Sigmoid colon (tissue), 4 donors: Measurements from ENCODE around the gene EGFLAM.

Experiments used
- CTCF ChIP-seq, 4 experiments: fragments of 450-650 bp in 3 of 4; fragments of 200-600 bp in 1 of 4; IDR thresholded peaks; one replicate each; pipeline ENCODE4 v1.5.1; 2016 to 2019; ENCODE audit warnings: antibody characterized with exemption in 4 of 4, mild to moderate bottlenecking in 3 of 4, moderate library complexity in 2 of 4
- EP300 ChIP-seq, 4 donors: sonication (generic); formaldehyde crosslinking; IDR thresholded peaks; one replicate each; pipeline ENCODE4 v1.6.1; 2017; ENCODE audit warnings: antibody characterized with exemption in 4 of 4
- POLR2A ChIP-seq, 2 donors: fragments of 450-650 bp; IDR thresholded peaks; one replicate each; pipeline ENCODE4 v1.6.1; 2016; ENCODE audit warnings: antibody characterized with exemption in 2 of 2, mild to moderate bottlenecking in 2 of 2, moderate library complexity in 2 of 2
- POLR2AphosphoS5 ChIP-seq, 4 donors: sonication (generic); formaldehyde crosslinking; IDR thresholded peaks; one replicate each; pipeline ENCODE4 v1.6.1; 2017; ENCODE audit warnings: antibody characterized with exemption in 4 of 4

GRCh38 chr5:38284384-38284783 is 26.0 kb downstream of the EGFLAM start:
- TF ChIP-seq CTCF (IDR thresholded peaks at IDR 0.05) (no peak), POLR2A (IDR thresholded peaks at IDR 0.05) (no peak), POLR2AphosphoS5 (IDR thresholded peaks at IDR 0.05) (no peak), EP300 (IDR thresholded peaks at IDR 0.05) (no peak)
